ENCODE data around the gene DTNBP1.

DNA sequence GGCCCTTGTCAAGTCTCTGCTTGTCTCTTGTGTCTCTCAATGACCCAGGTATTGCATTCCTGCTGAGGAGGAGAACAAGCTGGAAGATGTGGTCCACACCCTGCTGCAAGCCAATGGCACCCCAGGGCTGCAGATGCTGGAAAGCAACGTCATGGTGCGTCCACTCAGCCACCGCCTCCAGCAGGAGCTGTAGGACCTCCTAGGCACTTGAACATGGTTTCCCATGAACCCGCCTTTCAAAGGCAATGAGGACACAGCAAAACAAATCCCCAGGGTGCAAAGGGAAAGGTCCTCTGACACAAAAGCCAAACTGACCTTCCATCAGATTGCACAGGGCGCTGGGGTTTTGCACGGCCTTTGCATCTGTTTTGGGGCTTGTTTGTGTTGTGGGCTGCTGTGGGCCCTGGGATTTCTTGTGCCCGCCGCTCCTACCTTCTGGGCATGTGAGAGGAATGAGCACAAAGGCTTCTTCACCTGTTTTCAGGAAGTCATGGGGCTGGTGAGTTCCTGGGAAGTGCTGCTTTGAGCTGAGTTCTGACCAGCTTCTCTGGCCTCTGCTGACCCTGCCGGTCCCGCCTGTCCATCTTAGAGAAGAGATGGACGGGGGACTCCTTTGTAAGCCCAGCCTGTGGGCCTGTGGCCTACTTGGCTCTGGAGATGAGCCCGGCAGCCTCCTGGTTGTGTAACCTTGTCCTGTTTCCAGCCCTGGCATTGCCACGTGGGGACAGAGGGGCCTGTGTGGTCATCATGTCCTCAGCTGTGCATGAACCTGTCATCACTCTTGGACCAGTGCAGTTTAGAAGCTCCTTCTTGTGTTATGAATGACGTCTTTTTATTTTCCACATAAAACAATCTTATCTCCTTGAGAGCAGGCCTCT is 151.3 kb downstream of the DTNBP1 start:
- TF ChIP-seq ZNF274 (IDR thresholded peaks at IDR 0.05; ENCODE audit: low read depth, low read length) = no peak
- TF ChIP-seq SUZ12 (IDR thresholded peaks at IDR 0.05; ENCODE audit: extremely low read depth, insufficient read depth, insufficient read length) = no peak
- TF ChIP-seq YY1 (IDR thresholded peaks at IDR 0.05; ENCODE audit: insufficient read depth, insufficient read length) = no peak

All from NT2/D1 (cell line).